ENCODE results near the gene XRCC3.

GRCh38 chr14:103684471-103684870, 30.8 kb downstream of the XRCC3 start:
- TF ChIP-seq CTCF (IDR thresholded peaks at IDR 0.05) = no peak
- TF ChIP-seq TCF7L2 (IDR thresholded peaks at IDR 0.05; ENCODE audit: low read depth, low read length) = no peak
- TF ChIP-seq REST (IDR thresholded peaks at IDR 0.05; ENCODE audit: insufficient read depth in 1 of 2, low read depth in 2 of 2, low read length in 1 of 2) = no peak

Measured in Panc1 (cell line).